ENCODE data around the gene HMX1. TPM values are rescaled to one million over a fixed set of nuclear protein-coding genes. Genes with fewer than 3 reads are reported as not detected.

Gene HMX1
- total RNA-seq, 2 experiments from 2014 or later: not detected

DNA sequence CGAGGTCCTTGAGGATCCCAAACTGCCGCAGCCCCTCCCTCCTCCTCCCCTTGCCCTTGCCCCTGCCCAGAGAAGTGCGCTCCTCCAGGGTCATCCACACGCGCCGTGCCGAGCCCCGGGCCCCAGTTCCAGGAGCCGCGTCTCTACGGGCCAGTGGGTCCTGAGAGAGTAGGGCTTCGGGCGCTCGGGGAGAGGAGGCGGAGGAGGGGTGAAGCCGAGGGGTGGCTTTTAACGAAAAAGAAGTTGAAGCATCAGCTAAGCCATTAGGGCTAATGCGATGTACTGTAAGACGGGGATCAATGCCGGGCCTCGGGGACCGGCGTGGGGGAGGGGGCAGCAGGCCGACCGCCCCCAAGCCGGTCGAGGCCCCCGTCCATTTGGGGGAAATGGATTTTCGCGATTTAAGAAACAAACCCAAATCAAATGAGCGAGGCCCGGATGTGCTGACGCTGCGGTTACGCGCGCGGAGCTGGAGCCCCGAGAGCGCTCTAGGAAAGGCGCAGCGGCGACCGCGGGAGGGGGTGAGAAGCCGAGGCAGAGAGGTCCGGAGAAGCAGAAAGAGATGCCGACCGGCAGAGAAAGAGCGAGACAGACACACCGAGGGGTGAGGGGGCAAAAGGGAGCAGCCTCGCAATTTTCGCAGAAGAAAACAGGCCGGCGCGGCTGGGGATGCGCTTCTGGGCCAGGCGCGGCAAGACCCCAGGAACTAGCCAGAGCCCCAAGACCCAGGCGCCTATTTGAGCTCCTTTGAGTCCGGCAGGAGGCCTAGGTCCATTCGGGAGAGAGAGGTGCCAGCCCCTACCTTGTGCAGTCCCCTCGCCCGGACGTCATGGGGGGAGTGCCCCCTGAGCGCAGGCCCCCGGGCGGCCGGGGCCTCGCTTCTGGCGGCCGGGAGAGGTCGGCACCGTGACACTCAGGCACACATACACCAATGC, 13.6 kb downstream of the HMX1 start:
- no TSS peak for BruUV-seq (replicated peaks)
- intact Hi-C loops (cut with micrococcal nuclease; ENCODE audit: unreplicated experiment): no loop called here
- ChIA-PET POLR2A (interaction anchor here (0.5 kb wide), 1 partner anchor 1581 kb away, joined by 3 read pairs; no protein-coding TSS in a partner anchor), CTCF (ENCODE audit: unreplicated experiment) (no interaction called here)
- Histone ChIP-seq H3K79me2 (ENCODE audit: insufficient read depth, low read depth, low read length) (no peaks in the 10 kb centered on the region), H2AFZ (ENCODE audit: low read length) (no peak overlapping the region), H3K4me1 (ENCODE audit: insufficient read depth, low read length, poor library complexity, severe bottlenecking) (no peaks in the 10 kb centered on the region), H4K20me1 (ENCODE audit: insufficient read depth, low read length) (no peaks in the 10 kb centered on the region), H3K9me3 (ENCODE audit: low read length) (no peaks in the 10 kb centered on the region), H3K27ac (ENCODE audit: low read depth, low read length, poor library complexity, severe bottlenecking) (no peak overlapping the region), H3K36me3 (ENCODE audit: insufficient read depth, low read length) (no peaks in the 10 kb centered on the region), H3K4me3 (ENCODE audit: low read depth, low read length, poor library complexity, severe bottlenecking) (no peak overlapping the region), H3K4me2 (ENCODE audit: low read length) (no peak overlapping the region), H3K9me2 (ENCODE audit: insufficient read depth, low read length) (no peaks in the 10 kb centered on the region)
- no peak for DNase-seq (ENCODE audit: low spot score)
- TF ChIP-seq EZH2phosphoT487 (IDR thresholded peaks at IDR 0.05; ENCODE audit: borderline replicate concordance, low read depth, low read length): no peak
- TF ChIP-seq, protein P1, sequence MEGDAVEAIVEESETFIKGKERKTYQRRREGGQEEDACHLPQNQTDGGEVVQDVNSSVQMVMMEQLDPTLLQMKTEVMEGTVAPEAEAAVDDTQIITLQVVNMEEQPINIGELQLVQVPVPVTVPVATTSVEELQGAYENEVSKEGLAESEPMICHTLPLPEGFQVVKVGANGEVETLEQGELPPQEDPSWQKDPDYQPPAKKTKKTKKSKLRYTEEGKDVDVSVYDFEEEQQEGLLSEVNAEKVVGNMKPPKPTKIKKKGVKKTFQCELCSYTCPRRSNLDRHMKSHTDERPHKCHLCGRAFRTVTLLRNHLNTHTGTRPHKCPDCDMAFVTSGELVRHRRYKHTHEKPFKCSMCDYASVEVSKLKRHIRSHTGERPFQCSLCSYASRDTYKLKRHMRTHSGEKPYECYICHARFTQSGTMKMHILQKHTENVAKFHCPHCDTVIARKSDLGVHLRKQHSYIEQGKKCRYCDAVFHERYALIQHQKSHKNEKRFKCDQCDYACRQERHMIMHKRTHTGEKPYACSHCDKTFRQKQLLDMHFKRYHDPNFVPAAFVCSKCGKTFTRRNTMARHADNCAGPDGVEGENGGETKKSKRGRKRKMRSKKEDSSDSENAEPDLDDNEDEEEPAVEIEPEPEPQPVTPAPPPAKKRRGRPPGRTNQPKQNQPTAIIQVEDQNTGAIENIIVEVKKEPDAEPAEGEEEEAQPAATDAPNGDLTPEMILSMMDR (conservative IDR thresholded peaks at IDR 0.05; ENCODE audit: low read length): no peak

DNA sequence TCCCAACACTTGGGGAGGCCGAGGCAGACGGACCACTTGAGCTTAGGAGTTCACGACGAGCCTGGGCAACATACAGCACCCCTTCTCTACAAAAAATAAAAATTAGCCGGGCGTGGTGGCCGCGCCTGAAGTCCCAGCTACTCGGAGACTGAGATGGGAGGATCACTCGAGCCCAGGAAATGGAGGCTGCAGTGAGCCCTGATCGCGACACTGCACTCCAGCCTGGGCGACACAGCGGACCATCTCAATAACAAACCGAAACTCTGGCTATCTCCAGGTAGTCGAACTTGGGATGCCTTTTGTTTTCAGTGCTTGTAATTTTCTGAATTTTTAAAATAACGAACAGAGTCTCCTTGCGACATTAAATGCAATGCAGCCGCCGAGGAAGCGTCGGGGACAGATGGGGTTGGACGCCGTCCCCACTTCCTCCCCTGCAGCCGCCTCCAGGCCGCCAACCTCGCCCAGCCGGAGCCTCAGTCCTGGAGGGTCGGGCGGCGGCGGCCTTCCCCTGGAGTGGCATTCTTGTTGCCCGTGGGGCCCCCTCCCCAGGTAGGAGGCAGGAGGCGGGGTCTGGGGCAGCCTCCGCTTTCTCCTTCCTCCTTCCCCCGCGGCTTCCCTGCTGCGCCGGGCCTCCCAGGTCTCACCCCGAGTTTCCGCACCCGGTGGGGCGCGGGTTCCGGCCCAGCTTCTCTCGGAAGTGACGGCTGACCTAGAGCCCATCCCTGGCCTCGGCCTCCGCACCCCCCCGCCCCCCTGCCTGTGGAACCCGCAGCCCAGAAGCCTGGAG, 14.6 kb downstream of the HMX1 start:
- BruUV-seq (replicated peaks): no TSS peak
- Histone ChIP-seq H4K20me1 (ENCODE audit: insufficient read depth, low read length) (no peaks in the 10 kb centered on the region), H3K4me2 (ENCODE audit: low read length) (no peak overlapping the region), H3K36me3 (ENCODE audit: insufficient read depth, low read length) (no peaks in the 10 kb centered on the region), H3K9me3 (ENCODE audit: low read length) (no peaks in the 10 kb centered on the region), H3K79me2 (ENCODE audit: insufficient read depth, low read depth, low read length) (no peaks in the 10 kb centered on the region), H3K4me3 (ENCODE audit: low read depth, low read length, poor library complexity, severe bottlenecking) (no peak overlapping the region), H2AFZ (ENCODE audit: low read length) (no peak overlapping the region), H3K9me2 (ENCODE audit: insufficient read depth, low read length) (no peaks in the 10 kb centered on the region), H3K27ac (ENCODE audit: low read depth, low read length, poor library complexity, severe bottlenecking) (no peak overlapping the region), H3K4me1 (ENCODE audit: insufficient read depth, low read length, poor library complexity, severe bottlenecking) (no peaks in the 10 kb centered on the region)
- TF ChIP-seq, protein P1 (conservative IDR thresholded peaks at IDR 0.05; ENCODE audit: low read length): no peak
- TF ChIP-seq EZH2phosphoT487 (IDR thresholded peaks at IDR 0.05; ENCODE audit: borderline replicate concordance, low read depth, low read length): no peak
- no peak for DNase-seq (ENCODE audit: low spot score)
- POLR2A ChIA-PET: interaction anchor here (0.6 kb wide), 1 partner anchor 12 kb away, joined by 3 read pairs; no protein-coding TSS in a partner anchor
- CTCF ChIA-PET (ENCODE audit: unreplicated experiment): no interaction called here
- intact Hi-C loops (cut with micrococcal nuclease; ENCODE audit: unreplicated experiment): no loop called here
